NCI-H146 treated with DMSO at 0.1 percent for 48 hours (cell line): ENCODE measurements around the gene AOPEP.

Experiments
- DNase-seq: peaks from one replicate; lab custom pipeline; 2025; ENCODE audit not compliant: unreplicated experiment; lab: John Stamatoyannopoulos, UW

Gene AOPEP

GRCh38 chr9:94714494-94714893 is 12.0 kb upstream of the AOPEP start:
- DNase-seq = no peak

- DNase-seq = no peak
Measured at GRCh38 chr9:94717761-94718160, 8.7 kb upstream of the AOPEP start.

- DNase-seq = no peak
Measured at GRCh38 chr9:94718936-94719335, 7.6 kb upstream of the AOPEP start.

- no peak for DNase-seq
Measured at GRCh38 chr9:94719878-94720277, 6.6 kb upstream of the AOPEP start.

GRCh38 chr9:94720846-94721549 is 5.5 kb upstream of the AOPEP start:
- DNase-seq = no peak

GRCh38 chr9:94721754-94722153 is 4.7 kb upstream of the AOPEP start:
- DNase-seq = no peak

GRCh38 chr9:94725293-94725692 is 1.2 kb upstream of the AOPEP start:
- no peak for DNase-seq

GRCh38 chr9:94728719-94729118 is 2.2 kb downstream of the AOPEP start:
- DNase-seq = no peak

GRCh38 chr9:94729199-94729598 is 2.7 kb downstream of the AOPEP start:
- no peak for DNase-seq

- DNase-seq = peak; percentile 36
Measured at GRCh38 chr9:94734054-94734754, 7.7 kb downstream of the AOPEP start.

GRCh38 chr9:94736759-94737158 is 10.3 kb downstream of the AOPEP start:
- no peak for DNase-seq

GRCh38 chr9:94740145-94740840 is 13.8 kb downstream of the AOPEP start:
- no peak for DNase-seq

GRCh38 chr9:94741866-94742265 is 15.4 kb downstream of the AOPEP start:
- no peak for DNase-seq

GRCh38 chr9:94743035-94743954 is 16.8 kb downstream of the AOPEP start:
- no peak for DNase-seq

- DNase-seq = no peak
Measured at GRCh38 chr9:94745806-94746540, 19.5 kb downstream of the AOPEP start.

- no peak for DNase-seq
Measured at GRCh38 chr9:94746541-94747370, 20.3 kb downstream of the AOPEP start.

- DNase-seq = no peak
Measured at GRCh38 chr9:94754976-94755475, 28.5 kb downstream of the AOPEP start.

- DNase-seq = no peak
Measured at GRCh38 chr9:94757158-94757557, 30.7 kb downstream of the AOPEP start.

GRCh38 chr9:94758031-94758430 is 31.5 kb downstream of the AOPEP start:
- no peak for DNase-seq
